NT2/D1 (cell line): ENCODE data around the gene ERLEC1.

ENCODE experiments used
- YY1 ChIP-seq: IDR thresholded peaks from 2 replicates; pipeline ENCODE4 v1.6.1; 2011; ENCODE audit not compliant: insufficient read length, insufficient read depth
- ZNF274 ChIP-seq: IDR thresholded peaks from 2 replicates; pipeline ENCODE4 v1.6.1; 2011; ENCODE audit warnings: mild to moderate bottlenecking, low read depth, low read length

DNA sequence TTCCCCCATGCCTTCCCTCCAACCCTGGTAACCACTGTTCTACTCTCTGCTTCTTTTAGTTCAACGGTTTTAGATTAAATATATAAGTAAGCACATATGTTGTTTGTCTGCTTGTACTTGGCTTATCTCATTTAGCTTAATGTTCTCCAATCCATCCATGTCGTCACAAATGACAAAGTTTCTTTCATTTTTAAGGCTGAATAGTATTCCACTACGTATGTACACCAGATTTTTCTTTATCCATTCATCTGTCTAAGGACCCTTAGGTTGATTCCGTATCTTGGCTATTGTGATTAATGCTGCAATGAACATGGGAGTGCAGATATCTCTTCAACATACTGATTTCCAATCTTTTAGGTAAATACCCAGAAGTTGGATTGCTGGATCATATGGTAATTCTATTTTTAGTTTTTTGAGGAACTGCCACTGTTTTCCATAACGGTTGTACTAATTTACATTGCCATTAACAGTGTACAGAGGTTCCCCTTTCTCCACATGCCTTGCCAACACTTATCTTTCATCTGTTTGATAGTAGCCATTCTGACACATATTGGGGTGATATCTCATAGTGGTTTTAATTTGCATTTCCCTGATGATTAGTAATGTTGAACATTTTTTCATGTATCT, 8.2 kb upstream of the ERLEC1 start:
- no peak for TF ChIP-seq ZNF274
- no peak for TF ChIP-seq YY1
